Heart right ventricle (tissue), 16 donors: ENCODE results near the gene ZNF528. TPM values are rescaled to one million over a fixed set of nuclear protein-coding genes. Genes with fewer than 3 reads are reported as not detected.

Experiments
- ATAC-seq, 8 donors: fragments of 200-7000 bp; cut with Tn5 transposase; one replicate each; pipeline ENCODE4 v1.9.1; 2020; ENCODE audit warnings: mild to moderate bottlenecking in 8 of 8, moderate library complexity in 8 of 8, moderate number of reproducible peaks in 1 of 8
- DNase-seq, 2 donors: peaks; one replicate each; pipeline ENCODE4 v3.0.0-alpha.2; 2020
- H3K27ac ChIP-seq, 10 donors: fragments of 200-600 bp; sonication (generic) in 2 of 10; one replicate each; pipeline versions ENCODE4 v1.5.0 to v1.8.0; 2020 to 2022; ENCODE audit warnings: mild to moderate bottlenecking in 3 of 10
- H3K27me3 ChIP-seq, 7 donors: fragments of 200-600 bp; one replicate each; pipeline ENCODE4 v1.8.0; 2021 to 2022; ENCODE audit warnings: mild to moderate bottlenecking in 2 of 7
- H3K36me3 ChIP-seq, 9 donors: fragments of 200-600 bp; sonication (generic) in 1 of 9; one replicate each; pipeline versions ENCODE4 v1.5.0 to v1.8.0; 2020 to 2022; ENCODE audit warnings: mild to moderate bottlenecking in 2 of 9
- H3K4me1 ChIP-seq, 9 donors: fragments of 200-600 bp; sonication (generic) in 1 of 9; one replicate each; pipeline versions ENCODE4 v1.5.0 to v1.8.0; 2020 to 2022; ENCODE audit warnings: mild to moderate bottlenecking in 4 of 9
- H3K4me3 ChIP-seq, 10 donors: fragments of 200-600 bp; sonication (generic) in 2 of 10; one replicate each; pipeline versions ENCODE4 v1.5.0 to v1.8.0; 2020 to 2022; ENCODE audit warnings: mild to moderate bottlenecking in 7 of 10, moderate library complexity in 2 of 10
- H3K9me3 ChIP-seq, 11 donors: fragments of 200-600 bp in 10 of 11; sonication (generic) in 2 of 11; one replicate each; pipeline versions ENCODE4 v1.5.0 to v1.8.0; 2013 to 2022; ENCODE audit warnings: mild to moderate bottlenecking in 2 of 11, control low read depth in 1 of 11, moderate library complexity in 1 of 11
- CTCF ChIP-seq, 9 donors: fragments of 200-600 bp; sonication (generic) in 2 of 9; IDR thresholded peaks; one replicate each; pipeline versions ENCODE4 v1.5.0 to v1.8.0; 2021 to 2022; ENCODE audit warnings: antibody characterized with exemption in 9 of 9, mild to moderate bottlenecking in 5 of 9, moderate library complexity in 1 of 9
- WGBS, 2 donors: extraction: QIAGEN DNeasy Blood & Tissue Kit; methylation state at CpG; one replicate each; pipeline ENCODE4 v1.1.7; 2013; ENCODE audit warnings: inconsistent platforms in 1 of 2; 5-methylcytosine and 5-hydroxymethylcytosine counted together
- intact Hi-C, 10 donors: fragments of 100-400 bp; cut with DNase I; formaldehyde crosslinking; loops; one replicate each; pipeline versions ENCODE4 v1.11.1 to v1.14.2; 2022
- polyA plus RNA-seq, 2 donors: library from polyadenylated mRNA; stranded (reverse); fragments of 200-250 nt; gene quantifications; one replicate each; pipeline ENCODE4 v1.2.3, GENCODE V29; 2013
- total RNA-seq, 10 donors: library from RNA; stranded (reverse); fragmentation: NEBNext Ultra II Directional in 3 of 10; extraction: Animal tissue kit (Norgen Biotek cat#: 25700) in 3 of 10; gene quantifications; one replicate each; pipeline versions ENCODE4 v1.2.1 to v1.2.4, GENCODE V29; 2021 to 2023
- donor health status: Arrhythmogenic right ventricular cardiomyopathy.
- donor health status: ischemic (EF 13 %, LVEDD 7.1; RV severe dilation, severe dysfunction).
- donor health status: healthy with polysubstance abuse.
- donor health status: DM: no; HTN: yes; CAD: no.
- donor health status: DM: no; HTN: no; CAD: no.
- donor health status: ischemic (EF 25% LVEDD 6.9; RV normal size, moderate dysfunction).
- donor health status: ischemic (EF 25% LVEDD 5.7; RV mildly dilated, moderate dysfunction).
- donor health status: healthy.
- donor health status: DM: yes; HTN: yes; CAD: no.
- donor health status: Ischemic cardiomyopathy.
- donor health status: ischemic (EF 35%, LVEDD 5.7; RV mildly dilated, moderate dysfunction).
- donor health status: nonischemic (EF 11% LVEDD 7.7; RV severe dilation, severe dysfunction).
- donor health status: DM: yes; HTN: yes; CAD: no.
- donor health status: PGD.
- donor health status: ischemic (EF 29% LVEDD 5.4; RV normal size, mild dysfunction).
- donor health status: nonischemic (EF 23%, LVEDD 6.1; RV moderate dilation, normal function).

ZNF528 gene
- total and polyA plus RNA-seq, 12 donors = 5.4 to 26.7 (median 17.1) TPM

- no peaks in the 10 kb centered on the region for H3K36me3 ChIP-seq
- WGBS, 2 donors = 35 to 43% methylated on average over 2 of the region's 2 CpGs
- H3K4me1 ChIP-seq = no peaks in the 10 kb centered on the region
- no peak for TF ChIP-seq CTCF (IDR thresholded peaks at IDR 0.05)
- peaks cover 0 to 94% (median 20%) of the 10 kb centered on the region in 11 donors for H3K9me3 ChIP-seq
- ATAC-seq (no peak), DNase-seq (no peak)
- no peak overlapping the region for H3K27ac ChIP-seq
- no peak overlapping the region for H3K4me3 ChIP-seq
- intact Hi-C loops = no loop called here
- no peaks in the 10 kb centered on the region for H3K27me3 ChIP-seq
Measured at GRCh38 chr19:52444506-52444905, 46.9 kb downstream of the ZNF528 start.

- ATAC-seq = no peak
- peaks cover 0 to 6% (median 0%) of the 10 kb centered on the region in 7 donors for H3K27me3 ChIP-seq
- 25 to 28% methylated on average over 41 of the region's 41 CpGs for WGBS, 2 donors
- peaks cover 0 to 10% (median 5%) of the 10 kb centered on the region in 9 donors for H3K4me1 ChIP-seq
- TF ChIP-seq CTCF (IDR thresholded peaks at IDR 0.05) = no peak
- peaks cover 0 to 99% (median 34%) of the 10 kb centered on the region in 11 donors for H3K9me3 ChIP-seq
- H3K4me3 ChIP-seq = no peak overlapping the region
- no peak overlapping the region for H3K27ac ChIP-seq
- DNase-seq = no peak
- intact Hi-C loops = no loop called here
- peaks cover 0 to 20% (median under 1%) of the 10 kb centered on the region in 9 donors for H3K36me3 ChIP-seq
Measured at GRCh38 chr19:52451241-52451640, 53.6 kb downstream of the ZNF528 start.

DNA sequence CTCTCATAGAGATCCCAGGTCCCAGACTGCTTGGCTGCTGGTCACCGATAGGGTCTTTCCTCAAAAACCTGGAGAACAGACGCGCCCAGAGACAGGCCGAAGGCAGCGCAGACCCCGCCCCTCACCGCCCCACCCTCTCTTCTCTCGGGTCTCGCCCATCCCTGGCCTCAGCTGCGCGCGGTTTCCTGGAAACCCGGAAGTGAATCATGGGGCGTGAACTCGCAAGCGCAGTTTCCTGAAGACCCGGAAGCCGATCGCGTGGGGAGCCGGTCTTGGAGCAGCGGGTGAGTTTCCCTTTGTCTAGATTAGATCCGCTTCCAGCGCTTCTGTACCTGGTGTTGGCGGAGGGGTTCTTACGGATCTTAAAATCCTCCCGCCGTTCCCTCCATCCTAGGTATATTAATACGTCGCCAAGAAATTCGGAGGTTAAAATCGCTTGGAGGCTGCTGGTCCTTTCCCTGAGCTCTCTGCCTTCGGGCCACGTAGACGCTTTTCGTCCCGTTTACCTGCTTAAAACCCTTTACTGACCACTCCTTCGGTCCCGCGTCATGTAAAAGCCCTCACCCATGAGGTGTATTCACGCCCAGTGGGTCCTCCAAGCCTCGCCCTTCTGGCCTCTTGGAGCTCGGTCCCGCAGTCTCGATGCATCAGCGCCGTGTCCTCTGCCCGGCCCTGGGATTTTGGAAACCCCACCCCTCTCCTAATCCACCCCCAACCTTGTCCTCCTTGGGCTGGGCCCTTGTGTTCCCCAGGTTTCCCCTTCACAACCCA, 55.9 kb downstream of the ZNF528 start, which contains the start of gene ZNF578:
Gene ZNF578 (plus strand): TSS at position 230 of the 771 bp plus-strand sequence. CDS start 48,293 bp downstream, outside the sequence.
- intact Hi-C loops = no loop called here
- 1 to 2% methylated on average over 48 of the region's 48 CpGs for WGBS, 2 donors
- no peak for TF ChIP-seq CTCF (IDR thresholded peaks at IDR 0.05)
- peaks cover 0 to 6% (median 0%) of the 10 kb centered on the region in 7 donors for H3K27me3 ChIP-seq
- peaks cover 0 to 10% (median 5%) of the 10 kb centered on the region in 9 donors for H3K4me1 ChIP-seq
- peak; percentile 85 to 89 for DNase-seq
- peaks cover 0 to 100% (median 50%) of the 10 kb centered on the region in 11 donors for H3K9me3 ChIP-seq
- peak; percentile 95 to 99 (median 98) for ATAC-seq
- H3K4me3 ChIP-seq = peak within 1 kb of the TSS; percentile 55 to 89 (median 75)
- peaks cover 3 to 43% (median 23%) of the 10 kb centered on the region in 9 donors for H3K36me3 ChIP-seq
- peak within 1 kb of the TSS in 8 of 10 donors; percentile 29 to 68 (median 54) for H3K27ac ChIP-seq

- Histone ChIP-seq H3K4me1 (no peaks in the 10 kb centered on the region), H3K4me3 (no peak overlapping the region), H3K36me3 (peaks cover 0 to 95% (median 2%) of the 10 kb centered on the region in 9 donors), H3K27ac (no peak overlapping the region), H3K27me3 (no peaks in the 10 kb centered on the region), H3K9me3 (peaks cover 2 to 100% (median 97%) of the 10 kb centered on the region in 11 donors)
- ATAC-seq (no peak), DNase-seq (no peak)
- intact Hi-C loops = no loop called here
- no peak for TF ChIP-seq CTCF (IDR thresholded peaks at IDR 0.05)
- WGBS, 2 donors = 82 to 87% methylated on average over 14 of the region's 14 CpGs
Measured at GRCh38 chr19:52464798-52465470, 67.3 kb downstream of the ZNF528 start.
